ENCODE measurements around the gene CFAP68.

CFAP68 gene

GRCh38 chr11:111878849-111879636 lies at the start of gene CFAP68, which contains the start of gene FDXACB1:
CFAP68 (plus strand) TSS chr11:111879541; CDS start chr11:111879561, 20 bp downstream.
FDXACB1 (minus strand) TSS chr11:111879165; CDS start chr11:111879132, 33 bp downstream.
- DNase-seq (ENCODE audit: low read depth in 2 of 3, low spot score in 1 of 3) = peak; percentile 91 to 95 (median 92)

DNA sequence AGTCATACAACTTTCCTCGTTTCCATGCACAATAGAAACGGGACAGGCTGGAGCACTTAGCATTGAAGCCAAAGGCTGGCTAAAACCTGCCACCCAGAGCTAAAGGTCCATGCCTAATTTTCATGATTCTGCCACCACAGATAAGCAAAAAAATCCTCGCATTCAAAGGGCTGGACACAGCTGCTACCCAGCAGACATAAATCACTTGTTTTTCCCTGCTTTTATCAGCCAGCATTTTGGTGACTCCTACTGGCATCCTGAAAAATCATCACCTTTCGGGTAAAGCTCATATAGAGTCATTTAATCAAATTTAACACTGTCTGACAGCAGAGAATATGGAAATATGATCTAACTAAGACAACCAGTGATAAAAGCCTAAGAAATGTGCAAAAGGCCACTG lies 45.8 kb upstream of the CFAP68 start:
- DNase-seq (ENCODE audit: low read depth in 2 of 3, low spot score in 1 of 3) = no peak

DNA sequence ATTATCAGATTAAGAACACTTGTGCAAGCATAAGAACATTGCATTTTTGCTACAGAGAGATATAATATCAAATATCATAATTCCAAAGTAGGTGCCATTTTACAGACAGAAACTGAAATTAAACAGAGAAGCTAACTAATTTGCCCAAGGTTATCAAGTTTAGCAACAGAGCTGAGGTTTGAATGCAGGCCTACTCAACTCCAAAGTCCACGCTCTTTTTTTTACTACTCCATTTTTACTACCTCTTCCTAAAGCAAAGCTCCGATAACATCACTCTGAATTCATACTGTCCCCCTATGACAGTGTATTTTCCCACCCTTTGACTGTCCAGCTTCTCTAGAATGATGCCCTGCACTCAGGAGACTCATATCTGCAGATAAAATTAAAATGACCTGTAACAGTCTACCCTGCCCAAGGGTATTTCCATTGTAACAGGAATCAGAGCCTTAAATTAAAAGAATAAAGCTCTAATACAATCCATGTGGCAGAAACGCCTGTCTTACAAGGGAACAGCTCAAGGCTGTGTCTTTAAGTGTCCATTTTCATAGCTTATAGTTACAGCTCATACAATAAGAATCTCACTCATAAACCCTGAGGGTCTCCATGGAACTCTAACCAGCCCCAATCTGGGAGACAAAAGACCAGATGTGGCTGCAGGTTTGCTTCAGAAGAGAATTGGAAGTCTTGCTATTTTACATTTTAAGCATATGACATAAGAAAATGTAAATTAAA lies 44.7 kb upstream of the CFAP68 start:
- DNase-seq (ENCODE audit: low read depth in 2 of 3, low spot score in 1 of 3) = no peak

DNA sequence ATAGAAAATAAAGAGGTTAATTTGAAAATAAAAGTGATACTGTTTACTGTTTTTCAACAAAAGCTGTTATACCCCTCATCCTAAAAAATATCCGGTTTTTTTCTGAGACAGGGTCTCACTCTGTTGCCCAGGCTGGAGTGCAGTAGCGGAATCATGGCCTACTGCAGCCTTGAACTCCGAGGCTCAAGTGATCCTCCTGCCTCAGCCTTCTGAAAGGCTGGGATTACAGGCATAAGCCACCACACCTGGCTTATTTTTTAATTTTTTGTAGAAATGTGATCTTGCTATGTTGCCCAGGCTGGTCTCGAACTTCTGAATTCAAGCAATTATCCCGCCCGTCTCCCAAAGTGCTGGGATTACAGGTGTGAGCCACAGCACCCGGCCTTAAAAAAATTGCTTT lies 43.7 kb upstream of the CFAP68 start:
- no peak for DNase-seq (ENCODE audit: low read depth in 2 of 3, low spot score in 1 of 3)

GRCh38 chr11:111836162-111836561 lies 43.2 kb upstream of the CFAP68 start:
- DNase-seq (ENCODE audit: low read depth in 2 of 3, low spot score in 1 of 3) = no peak

- DNase-seq (ENCODE audit: low read depth in 2 of 3, low spot score in 1 of 3) = no peak
Measured at GRCh38 chr11:111836721-111837120, 42.6 kb upstream of the CFAP68 start.

- DNase-seq (ENCODE audit: low read depth in 2 of 3, low spot score in 1 of 3) = no peak
Measured at GRCh38 chr11:111837366-111837891, 41.9 kb upstream of the CFAP68 start.

DNA sequence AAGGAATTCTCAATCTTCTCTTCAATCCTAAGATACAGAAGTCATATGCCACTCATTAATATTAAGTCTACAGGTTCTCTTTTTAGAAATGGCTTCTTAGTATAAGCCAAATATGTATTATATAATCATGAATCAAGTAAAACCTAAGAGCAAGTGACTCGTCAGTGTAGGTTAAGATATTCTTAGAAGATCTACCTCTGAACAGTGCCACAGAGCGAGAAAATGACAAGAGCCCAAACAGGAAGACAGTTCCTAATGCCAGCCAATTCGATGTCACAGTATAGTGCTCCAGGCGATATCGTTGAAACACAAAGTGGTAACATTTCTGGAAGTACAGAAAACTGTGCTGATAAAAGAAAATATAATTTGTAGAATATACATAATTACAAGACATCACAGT lies 41.3 kb upstream of the CFAP68 start:
- DNase-seq (ENCODE audit: low read depth in 2 of 3, low spot score in 1 of 3) = no peak

DNA sequence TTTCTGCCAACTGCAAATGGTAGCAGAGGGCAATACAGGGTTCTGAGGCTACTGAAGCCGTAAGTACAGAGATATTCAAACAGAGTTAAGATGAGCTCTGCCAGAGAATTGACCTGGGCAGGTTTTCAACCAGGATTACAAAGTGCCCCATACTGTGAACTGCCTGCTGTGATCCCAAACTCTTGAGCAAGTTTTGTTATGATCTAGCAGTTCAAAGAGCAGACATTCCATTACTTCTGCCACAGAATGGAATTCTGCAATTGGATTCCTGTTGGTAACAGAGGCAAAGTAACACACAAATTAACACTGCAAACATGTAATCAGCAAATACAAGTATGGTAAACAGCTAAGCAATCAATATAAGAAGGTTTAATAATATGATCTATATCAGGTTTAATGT lies 39.2 kb upstream of the CFAP68 start:
- no peak for DNase-seq (ENCODE audit: low read depth in 2 of 3, low spot score in 1 of 3)

DNA sequence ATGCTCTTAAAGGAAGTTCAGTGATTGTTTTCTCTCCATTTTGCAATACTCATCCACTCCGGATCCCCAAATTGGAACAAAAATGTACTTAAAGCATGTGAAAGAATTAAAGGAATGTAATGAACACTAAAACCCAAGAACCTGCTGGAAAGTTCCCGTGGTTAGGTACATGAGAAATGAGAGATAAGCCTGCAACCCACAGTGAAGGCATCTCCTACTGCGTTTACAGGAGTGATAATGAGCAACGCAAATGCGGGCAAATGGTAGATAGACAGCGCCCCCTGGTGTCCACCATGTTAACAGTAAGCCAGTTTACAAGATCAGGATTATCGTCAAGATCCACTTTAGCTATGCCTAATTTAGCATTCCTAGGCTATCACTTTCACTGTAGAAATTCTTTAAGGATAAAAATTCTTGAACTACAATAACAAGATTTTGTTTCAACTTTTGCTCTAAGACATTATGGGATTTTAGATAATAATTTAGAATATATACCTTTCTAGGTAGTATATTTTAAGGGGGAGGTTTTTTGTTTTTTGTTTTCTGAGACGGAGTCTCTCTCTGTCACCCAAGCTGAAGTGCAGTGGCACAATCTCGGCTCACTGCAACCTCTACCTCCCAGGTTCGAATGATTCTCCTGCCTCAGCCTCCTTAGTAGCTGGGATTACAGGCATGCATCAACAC lies 37.8 kb upstream of the CFAP68 start:
- peak; percentile 75 to 92 (median 81) for DNase-seq (ENCODE audit: low read depth in 2 of 3, low spot score in 1 of 3)

DNA sequence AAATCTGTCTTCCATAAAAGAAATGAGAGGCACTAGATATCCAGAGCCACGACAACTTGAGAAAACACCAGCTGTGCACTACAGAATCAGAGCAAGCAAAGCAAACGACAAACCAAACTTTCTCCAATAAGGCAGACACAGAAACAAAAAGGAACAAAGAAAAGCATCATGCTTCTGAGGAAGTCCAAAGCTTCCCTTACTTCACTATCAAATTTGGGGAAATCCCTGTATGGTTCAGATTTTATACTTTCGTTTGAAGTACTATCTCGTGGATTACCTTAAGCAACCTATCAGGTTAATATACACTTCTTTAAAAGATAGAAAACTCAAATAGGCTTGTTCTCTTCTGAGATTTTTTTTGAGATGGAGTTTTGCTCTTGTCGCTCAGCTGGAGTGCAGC lies 35.7 kb upstream of the CFAP68 start:
- no peak for DNase-seq (ENCODE audit: low read depth in 2 of 3, low spot score in 1 of 3)

GRCh38 chr11:111845276-111846028 lies 33.9 kb upstream of the CFAP68 start:
- DNase-seq (ENCODE audit: low read depth in 2 of 3, low spot score in 1 of 3) = no peak

DNA sequence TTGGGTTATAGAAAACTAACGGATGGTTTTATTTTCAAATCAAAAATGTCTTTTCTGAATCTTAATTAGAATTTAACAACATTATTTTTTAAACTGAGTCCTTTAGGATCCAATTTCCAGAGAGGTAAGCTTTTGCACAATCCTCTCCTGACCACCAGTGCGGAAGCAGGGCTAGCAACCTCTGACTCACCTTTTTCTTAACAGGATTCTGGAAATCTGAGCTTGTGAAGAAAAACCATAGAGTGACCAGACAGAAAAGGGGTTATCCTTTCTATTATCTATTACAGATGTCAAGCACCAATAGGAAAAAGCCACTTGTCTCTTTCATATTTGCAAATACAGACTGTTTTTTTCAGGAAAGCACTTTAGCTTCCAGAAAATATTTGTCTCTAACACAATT lies 33.3 kb upstream of the CFAP68 start:
- no peak for DNase-seq (ENCODE audit: low read depth in 2 of 3, low spot score in 1 of 3)

DNA sequence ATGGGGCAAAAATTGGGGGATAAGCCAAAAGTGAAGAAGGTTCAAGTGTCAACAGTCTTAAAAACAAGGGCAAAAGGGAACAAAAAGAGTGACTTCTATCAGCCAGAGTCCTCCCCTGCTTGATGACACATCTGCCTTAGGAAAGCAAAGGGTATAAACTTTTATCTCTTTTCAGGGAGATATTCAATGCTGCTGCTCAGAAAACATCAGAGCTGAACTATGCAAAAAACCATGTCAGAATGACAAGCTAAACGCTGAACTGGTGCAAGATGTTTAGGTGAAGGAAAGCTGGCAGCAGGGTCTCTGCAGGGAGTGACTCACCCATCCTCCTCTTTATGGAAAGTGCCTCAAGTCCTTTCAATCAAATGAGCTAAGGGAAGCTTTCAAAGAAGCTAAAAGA lies 32.7 kb upstream of the CFAP68 start:
- no peak for DNase-seq (ENCODE audit: low read depth in 2 of 3, low spot score in 1 of 3)

DNA sequence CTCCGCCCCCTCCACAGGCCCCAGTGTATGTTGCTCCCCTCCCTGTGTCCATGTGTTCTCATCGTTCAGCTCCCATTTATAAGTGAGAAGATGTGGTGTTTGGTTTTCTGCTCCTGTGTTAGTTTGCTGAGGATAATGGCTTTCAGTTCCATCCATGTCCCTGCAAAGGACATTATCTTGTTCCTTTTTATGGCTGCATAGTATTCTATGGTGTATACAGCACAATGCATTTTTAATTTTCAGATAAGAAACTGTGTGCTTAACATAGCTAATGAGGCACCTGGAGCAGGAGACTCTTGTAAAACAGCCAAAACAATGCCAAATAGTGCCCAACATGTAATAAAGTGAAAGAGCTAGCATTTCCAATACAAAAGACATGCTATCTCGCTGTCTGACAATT lies 29.7 kb upstream of the CFAP68 start:
- no peak for DNase-seq (ENCODE audit: low read depth in 2 of 3, low spot score in 1 of 3)

- DNase-seq (ENCODE audit: low read depth in 2 of 3, low spot score in 1 of 3) = no peak
Measured at GRCh38 chr11:111851067-111851466, 28.3 kb upstream of the CFAP68 start.

DNA sequence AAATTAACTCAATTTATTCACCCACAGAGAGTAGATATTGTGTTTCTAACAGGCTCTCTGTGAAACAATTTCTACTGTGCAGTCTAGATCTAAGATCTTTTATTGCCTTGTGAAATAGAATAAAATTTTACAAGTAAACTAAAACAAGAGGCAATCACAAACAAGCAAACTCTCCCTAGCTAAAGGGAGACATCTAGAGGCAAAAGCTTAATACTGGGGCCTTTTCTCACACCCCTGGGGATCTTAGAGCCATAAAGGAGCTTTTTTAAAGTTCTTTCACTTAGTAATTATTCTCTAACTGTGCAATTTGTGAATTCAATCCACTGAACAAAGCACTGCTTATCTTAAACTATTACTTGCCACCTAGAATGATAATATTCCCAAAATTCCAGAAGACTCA lies 27.7 kb upstream of the CFAP68 start:
- DNase-seq (ENCODE audit: low read depth in 2 of 3, low spot score in 1 of 3) = no peak

DNA sequence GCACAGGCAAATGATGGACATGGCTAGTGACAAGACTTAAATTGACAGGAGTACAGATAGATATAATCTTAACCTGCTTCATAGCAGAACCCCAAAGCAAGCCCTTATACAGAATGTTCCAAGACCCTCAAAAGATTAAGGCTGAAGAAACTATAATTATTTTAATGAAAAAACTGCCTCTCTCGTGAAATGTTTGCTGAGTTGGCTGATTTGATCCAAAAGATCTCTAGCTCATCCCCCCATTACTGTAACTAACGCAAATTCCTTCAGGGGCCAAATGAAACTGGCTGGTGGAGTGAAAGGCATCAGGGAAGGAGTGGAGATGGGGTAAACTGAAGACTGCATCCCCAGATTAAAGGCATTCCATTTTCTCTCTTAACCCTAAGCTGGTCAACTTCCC lies 27.2 kb upstream of the CFAP68 start:
- DNase-seq (ENCODE audit: low read depth in 2 of 3, low spot score in 1 of 3) = no peak

DNA sequence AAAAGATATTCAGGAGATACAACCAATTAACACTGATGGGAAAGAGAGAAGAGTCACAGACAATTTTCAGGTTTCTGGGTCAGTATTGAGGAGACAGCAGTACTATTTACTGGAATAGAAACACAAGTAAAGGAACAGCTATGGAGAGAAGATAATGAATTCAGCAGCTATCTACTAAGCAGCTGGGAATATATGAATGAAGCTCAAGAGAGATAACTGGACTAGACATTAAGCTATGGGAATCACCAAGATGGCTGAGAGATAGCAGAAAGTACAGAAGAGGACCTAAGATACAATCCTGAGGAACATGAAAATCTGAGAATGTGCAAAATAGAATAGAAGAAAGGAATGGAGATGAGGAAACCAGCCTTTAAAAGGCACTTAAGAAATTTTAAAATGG lies 23.8 kb upstream of the CFAP68 start:
- DNase-seq (ENCODE audit: low read depth in 2 of 3, low spot score in 1 of 3) = no peak

GRCh38 chr11:111860257-111860656 lies 19.1 kb upstream of the CFAP68 start:
- no peak for DNase-seq (ENCODE audit: low read depth in 2 of 3, low spot score in 1 of 3)

GRCh38 chr11:111870113-111870512 lies 9.2 kb upstream of the CFAP68 start:
- no peak for DNase-seq (ENCODE audit: low read depth in 2 of 3, low spot score in 1 of 3)
